ENCODE results near the gene USP36. TPM values are rescaled to one million over a fixed set of nuclear protein-coding genes. Genes with fewer than 3 reads are reported as not detected.
"Not testable (repeated sequence)": the region's sequence is repeated elsewhere in the genome, so short reads cannot be mapped to it uniquely, and the experiment has no call there.

The USP36 gene
- total RNA-seq, 1 donor from 2014 or later, result 41.8 TPM

DNA sequence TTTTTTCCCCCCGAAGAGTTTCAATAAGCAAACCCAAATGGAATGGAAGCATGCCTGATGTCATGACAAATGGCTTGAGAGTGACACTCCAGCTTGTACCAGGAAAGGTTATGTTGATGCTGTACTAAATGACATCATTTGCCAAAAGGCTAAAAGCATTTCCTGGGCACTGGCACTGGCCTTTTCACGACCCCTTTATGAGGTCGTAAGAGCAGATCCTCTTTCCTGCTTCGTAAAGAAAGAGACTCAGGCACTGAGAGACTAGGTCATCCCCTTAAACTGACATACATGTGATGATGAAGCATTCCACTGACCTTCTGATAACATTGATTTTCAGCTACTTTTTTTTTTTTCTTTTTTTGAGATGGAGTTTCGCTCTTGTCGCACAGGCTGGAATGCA lies 31.9 kb upstream of the USP36 start:
- no peak for DNase-seq (ENCODE audit: low spot score)

- DNase-seq (ENCODE audit: low spot score), result no peak
Observed at GRCh38 chr17:78870621-78871020, 30.0 kb upstream of the USP36 start.

- DNase-seq (ENCODE audit: low spot score), result no peak
Observed at GRCh38 chr17:78868391-78868790, 27.8 kb upstream of the USP36 start.

GRCh38 chr17:78867046-78867445 lies 26.4 kb upstream of the USP36 start:
- not testable (repeated sequence) for DNase-seq (ENCODE audit: low spot score)

DNA sequence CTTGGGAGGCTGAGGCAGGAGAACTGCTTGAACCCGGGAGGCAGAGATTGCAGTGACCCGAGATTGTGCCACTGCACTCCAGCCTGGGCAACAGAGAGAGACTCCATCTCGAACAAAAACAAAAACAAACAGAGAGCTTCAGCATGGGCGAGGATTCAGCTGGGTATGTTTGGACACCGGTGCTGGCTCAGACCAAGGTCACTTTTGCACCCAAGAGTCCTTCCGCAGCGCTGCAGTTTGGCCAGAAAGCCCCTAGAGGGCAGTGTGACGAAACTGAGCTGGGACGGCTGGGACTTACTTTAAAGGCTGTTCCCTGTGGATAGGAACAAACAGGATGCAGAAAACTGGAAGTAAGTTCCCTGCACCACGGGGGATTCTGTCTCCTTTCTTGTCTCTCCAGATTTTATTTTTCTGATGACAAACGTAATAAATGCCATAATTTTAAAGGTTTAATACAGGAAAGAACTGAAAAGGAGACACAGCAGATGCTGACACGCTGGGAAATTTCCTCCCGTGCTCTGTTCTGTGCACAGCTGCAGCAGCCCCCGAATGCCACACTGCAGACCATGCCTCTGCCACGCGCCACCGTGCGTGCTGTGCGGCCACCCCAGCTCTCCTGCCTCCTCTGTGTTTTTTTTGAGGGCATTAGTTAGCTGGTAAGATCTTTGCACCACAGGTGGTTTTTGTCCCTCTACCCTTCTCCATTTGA lies 25.2 kb upstream of the USP36 start:
- DNase-seq (ENCODE audit: low spot score), result peak; percentile 83

GRCh38 chr17:78864117-78864516 lies 23.5 kb upstream of the USP36 start:
- DNase-seq (ENCODE audit: low spot score), result no peak

- DNase-seq (ENCODE audit: low spot score), result peak; percentile 90
Observed at GRCh38 chr17:78862073-78863023, 21.7 kb upstream of the USP36 start.

DNA sequence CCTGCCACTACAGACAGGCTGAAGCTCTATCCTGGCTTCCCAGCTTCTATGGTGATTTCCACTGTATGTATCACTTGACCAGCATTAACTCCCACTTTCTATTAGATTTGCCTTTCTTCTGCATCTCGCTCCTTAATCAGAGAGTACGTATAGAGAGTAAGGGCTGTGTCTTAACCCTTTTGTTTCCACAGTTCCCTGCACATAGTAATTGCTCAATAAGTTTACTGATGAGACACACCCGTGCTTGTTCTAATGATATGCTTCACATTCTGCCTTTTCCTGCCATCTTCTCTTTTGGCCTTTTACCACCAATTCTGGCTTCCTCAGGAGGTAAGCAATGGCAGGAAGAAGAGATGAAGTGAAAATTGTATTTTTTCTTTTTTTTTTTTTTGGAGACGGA lies 20.6 kb upstream of the USP36 start:
- DNase-seq (ENCODE audit: low spot score), result no peak

DNA sequence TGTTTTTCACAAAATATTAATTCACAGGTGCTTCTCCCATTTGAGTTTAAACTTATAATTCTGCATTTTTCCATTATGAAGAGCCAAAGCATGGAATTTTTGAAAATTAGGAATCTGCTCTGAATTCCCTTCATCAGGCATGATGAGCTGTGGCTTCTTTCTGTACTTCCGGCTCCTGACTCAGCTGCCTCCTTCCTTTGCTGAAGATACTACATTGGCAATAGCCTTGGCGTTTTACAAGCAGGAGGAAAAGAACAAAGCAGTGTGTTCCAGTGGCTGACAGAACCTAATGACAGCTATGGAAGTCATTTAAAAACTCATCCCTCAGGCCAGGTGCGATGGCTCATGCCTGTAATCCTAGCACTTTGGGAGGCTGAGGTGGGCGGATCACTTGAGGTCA lies 18.4 kb upstream of the USP36 start:
- DNase-seq (ENCODE audit: low spot score), result no peak

- DNase-seq (ENCODE audit: low spot score), result no peak
Observed at GRCh38 chr17:78857266-78857665, 16.7 kb upstream of the USP36 start.

DNA sequence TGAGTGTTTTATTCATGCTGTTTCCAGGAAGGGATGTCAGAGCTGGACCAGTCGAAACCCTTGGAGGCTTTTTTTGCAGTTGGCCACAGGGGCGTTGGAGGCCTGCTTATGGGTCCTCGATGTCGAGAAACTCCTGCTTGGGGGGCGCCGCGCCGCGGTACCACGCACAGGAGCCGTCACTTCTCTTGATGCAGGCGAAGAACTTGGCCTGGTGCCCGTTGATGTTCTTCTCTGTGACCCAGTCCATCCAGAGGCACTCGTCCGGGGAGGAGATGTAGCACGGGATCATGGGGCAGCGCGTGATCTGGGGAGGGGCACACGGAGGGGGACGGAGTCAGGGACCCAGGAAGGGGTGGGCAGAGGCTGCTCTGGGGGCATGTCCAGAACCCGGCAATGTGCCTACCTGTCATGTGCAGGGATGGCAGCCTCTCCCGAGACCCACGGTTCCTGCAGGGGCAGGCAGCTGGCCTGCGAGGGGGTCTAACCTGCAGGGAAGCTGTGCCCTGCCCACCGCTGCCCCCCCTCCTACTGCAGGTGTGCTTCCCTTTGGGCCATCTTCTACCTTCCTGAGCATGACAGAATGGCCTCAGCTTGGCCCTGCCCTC lies 15.0 kb upstream of the USP36 start:
- DNase-seq (ENCODE audit: low spot score), result no peak

DNA sequence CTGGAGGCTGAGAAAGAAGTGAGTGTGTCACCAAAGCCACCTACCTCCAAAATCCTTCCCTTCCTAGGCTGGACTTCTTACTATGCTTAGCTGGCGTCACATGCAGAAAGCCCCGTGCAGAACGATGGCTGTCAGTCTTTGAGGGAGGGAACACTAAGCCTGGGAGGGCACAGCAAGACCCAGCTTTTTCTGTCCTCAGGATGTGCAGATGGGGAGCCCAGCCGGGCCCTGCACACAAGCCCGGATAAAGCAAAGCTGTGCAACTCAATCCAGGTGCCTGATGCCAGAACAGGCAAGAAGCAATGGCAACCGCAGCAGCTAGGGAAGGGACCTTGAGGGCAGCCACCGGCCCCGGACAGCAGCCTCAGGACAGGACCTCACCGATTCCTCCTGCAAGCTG lies 13.9 kb upstream of the USP36 start:
- DNase-seq (ENCODE audit: low spot score), result no peak

DNA sequence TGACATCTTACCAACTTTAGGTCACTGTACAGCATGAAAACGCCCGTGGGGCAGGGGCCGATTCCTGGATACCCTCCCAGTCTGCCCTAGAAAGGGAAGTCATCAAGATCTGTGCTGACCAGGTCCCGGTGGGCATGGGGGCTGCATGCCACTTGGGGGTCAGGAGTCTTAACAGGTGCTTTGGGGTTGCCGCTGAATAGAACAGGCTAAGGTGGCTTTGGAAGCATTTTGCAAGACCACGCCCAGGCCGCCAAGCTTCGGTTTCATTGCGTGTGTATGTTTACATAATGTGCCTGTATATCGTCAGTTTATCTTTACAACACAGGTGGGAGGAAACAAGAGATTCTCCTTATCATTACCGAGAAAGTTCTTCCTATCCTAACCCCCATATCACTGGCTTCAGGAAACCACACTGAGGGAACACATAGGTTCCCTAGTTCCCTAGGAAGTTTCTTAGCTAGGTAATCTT lies 13.3 kb upstream of the USP36 start:
- no peak for DNase-seq (ENCODE audit: low spot score)

DNA sequence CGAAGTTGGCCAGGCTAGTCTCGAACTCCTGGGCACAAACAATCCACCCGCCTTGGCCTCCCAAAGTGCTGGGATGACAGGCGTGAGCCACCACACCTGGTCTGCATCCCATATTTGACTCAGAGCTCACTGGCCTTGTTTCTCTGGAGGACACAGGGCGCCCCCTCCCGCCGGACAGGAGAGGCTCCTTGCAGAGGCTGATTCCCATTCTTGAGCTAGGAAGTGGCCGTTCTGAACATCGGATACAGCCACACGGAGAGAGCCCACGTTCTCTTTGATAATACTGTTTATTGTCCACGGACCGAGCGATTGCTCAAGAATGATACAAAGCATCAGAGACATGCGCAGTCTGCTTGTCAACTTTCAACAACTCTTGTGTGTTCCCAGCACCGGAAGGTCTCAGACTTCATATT lies 12.1 kb upstream of the USP36 start:
- no peak for DNase-seq (ENCODE audit: low spot score)

DNA sequence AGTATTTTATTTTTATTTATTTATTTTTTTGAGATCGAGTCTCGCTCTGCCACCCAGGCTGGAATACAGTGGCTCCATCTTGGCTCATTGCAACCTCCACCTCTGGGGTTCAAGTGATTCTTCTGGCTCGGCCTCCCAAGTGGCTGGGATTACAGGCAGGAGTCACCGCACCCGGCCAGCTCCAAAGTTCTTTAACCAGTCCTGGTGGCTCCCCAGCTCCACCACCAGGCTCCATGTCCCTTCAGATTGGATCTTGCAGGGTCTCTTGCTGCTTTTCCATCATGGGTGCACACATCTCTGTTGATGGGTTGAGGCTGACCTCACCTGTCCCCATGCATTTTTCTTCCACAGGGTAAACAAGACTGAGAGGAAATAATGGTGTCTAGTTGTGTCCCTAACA lies 8.4 kb upstream of the USP36 start:
- no peak for DNase-seq (ENCODE audit: low spot score)

GRCh38 chr17:78847052-78847451 lies 6.4 kb upstream of the USP36 start:
- DNase-seq (ENCODE audit: low spot score), result no peak

DNA sequence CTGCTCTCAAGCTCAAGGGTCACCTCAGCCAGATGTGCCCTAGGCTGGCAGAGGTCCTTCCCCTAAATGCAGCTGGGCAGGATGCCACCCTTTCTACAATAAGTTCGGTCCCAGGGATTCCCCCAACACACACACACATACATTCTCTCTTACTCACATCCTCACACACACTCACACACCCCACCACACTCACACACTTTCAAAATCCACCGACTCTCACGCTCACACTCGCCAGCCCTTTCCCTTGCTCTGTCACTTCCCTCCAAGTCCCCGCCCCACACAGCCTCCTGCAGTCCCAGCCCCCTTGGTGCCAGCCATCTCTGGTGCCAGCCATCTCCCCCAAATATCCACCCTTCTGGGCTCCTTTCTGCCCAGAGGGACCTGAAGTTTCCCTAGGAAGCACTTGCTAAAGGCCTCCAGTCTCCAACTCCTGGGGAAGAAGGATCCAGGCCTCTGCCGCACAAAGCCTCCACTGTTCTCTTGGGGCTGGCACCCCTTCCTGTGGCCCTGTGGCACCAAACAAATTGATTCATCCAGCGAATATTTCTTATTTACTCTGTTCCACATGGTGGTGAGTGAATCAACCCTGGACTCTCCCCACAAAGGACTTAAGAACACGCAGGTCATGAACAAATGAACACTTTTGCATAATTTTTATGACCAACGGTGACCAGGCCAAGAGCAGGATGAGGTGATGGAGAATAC lies 3.8 kb upstream of the USP36 start:
- DNase-seq (ENCODE audit: low spot score), result no peak

- DNase-seq (ENCODE audit: low spot score), result peak; percentile 37
Observed at GRCh38 chr17:78842881-78843565, 2.4 kb upstream of the USP36 start.

DNA sequence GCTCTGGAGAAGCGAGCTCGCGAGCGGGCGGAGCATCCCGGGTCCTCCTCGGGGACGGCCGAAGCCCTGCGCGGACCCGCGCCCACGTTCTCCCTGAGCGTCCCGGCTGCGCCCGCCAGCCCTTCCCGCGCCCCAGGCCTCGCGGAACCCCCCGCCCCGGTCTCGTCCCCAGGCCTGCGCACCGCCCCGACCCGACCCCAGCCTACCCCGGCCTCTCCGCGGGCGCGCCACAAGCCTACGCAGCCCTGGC lies 159 bp downstream of the USP36 start:
- no peak for DNase-seq (ENCODE audit: low spot score)

DNA sequence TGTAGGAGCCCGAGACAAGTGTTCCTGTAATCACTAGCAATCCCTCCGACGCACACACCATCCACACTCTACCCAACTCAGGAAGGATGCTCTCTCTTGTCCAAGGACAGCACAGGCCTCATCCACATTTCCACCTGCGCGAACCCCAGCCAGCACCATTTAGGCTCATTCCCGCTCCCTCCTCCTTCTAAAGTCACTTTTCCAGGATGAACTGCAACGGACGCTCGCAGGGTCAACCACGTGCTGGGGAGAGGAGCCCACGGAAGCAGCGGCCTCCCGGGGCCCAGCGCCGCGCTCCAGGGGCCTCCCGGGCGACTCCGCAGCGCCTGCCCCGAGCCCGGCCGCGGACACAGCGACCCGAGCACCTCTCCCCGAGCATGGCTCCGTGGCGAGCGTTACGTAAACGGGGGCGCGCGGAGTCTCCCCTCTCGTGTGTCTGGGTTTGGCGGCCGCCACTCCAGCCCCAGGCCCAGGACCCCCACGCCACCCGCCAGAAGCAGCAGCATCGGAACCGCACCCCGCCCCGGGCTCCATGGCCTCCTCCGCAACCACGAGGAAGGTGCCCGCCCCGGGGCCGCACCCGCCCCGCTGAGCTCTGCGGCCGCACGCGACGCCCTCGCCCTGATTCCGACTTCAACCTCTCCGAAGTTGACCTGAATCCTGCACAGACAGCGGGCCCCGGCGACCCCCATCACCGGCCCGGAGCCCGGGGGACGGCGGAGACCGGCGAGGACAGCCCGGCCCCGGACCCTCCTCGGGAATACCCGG lies 668 bp downstream of the USP36 start:
- peak; percentile 29 for DNase-seq (ENCODE audit: low spot score)

GRCh38 chr17:78839235-78839761 lies 1.3 kb downstream of the USP36 start:
- DNase-seq (ENCODE audit: low spot score), result no peak
